Measurements from ENCODE around the gene SRPRB.

SRPRB gene

DNA sequence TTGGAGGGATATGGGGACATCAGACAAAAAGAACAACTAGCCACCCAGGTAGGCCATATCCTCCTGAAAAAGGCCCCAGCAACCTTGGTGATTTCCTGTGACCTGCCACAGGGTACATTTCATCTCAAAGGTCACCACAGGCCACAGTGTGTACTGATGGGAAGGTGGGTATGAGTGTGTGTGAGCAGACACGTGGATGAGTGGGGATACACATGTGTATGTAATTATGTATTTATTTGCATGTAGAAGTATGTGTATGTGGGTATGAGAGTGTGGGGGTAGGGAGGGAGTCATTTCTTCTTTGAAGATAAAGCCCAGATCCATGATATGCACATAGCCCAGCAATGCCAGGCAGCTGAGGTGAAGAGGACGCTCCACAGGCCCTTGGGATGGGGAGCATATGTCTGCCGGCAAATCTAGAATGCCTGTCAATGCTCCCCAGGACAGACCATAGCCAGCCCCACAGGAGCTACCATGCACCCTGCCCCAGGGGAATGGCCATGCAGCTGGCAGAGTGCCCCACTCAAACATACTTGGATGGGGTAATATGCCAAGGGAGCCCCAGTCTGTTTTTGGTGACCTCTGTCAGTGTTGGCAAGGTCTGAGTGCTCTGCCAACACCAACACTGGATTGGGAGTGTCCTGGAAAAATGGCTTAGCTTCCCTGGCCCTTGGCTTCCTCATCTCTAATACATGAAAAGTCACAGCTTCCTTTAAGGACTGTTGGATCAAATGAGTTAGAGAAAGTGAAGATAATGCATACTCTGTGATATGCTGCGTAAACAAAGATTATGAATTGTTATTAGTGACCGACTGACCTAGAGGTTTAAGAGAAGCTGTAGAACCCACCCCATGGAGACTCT lies 47.7 kb downstream of the SRPRB start:
- Histone ChIP-seq H3K4me3 (ENCODE audit: low read length) (no peak overlapping the region), H3K4me1 (ENCODE audit: control insufficient read depth, low read depth, low read length) (peaks cover 8% of the 10 kb centered on the region), H3K27me3 (ENCODE audit: control insufficient read depth, insufficient read depth, low read length) (no peaks in the 10 kb centered on the region), H3K36me3 (ENCODE audit: control insufficient read depth, low read depth, low read length) (no peaks in the 10 kb centered on the region), H3K9me3 (ENCODE audit: control insufficient read depth, low read depth, low read length) (no peaks in the 10 kb centered on the region), H3K9ac (ENCODE audit: low read length) (no peak overlapping the region), H3K27ac (ENCODE audit: low read length) (no peak overlapping the region)

DNA sequence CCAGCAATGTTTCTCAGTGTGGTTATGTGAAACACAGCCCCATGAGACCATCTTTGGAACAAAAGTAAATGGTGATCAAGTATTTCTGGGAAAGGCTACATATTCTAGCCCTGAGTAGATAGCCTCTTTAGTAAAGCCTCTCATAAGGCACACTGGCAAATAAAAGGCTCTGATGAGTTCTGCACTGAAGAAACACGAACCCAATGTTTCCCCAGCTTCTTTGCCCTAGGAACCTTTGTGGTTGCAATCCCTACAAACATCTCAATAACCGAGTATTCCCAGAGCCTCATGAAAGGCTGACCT lies 48.3 kb downstream of the SRPRB start:
- Histone ChIP-seq H3K27me3 (ENCODE audit: control insufficient read depth, insufficient read depth, low read length) (no peaks in the 10 kb centered on the region), H3K9ac (ENCODE audit: low read length) (no peak overlapping the region), H3K9me3 (ENCODE audit: control insufficient read depth, low read depth, low read length) (no peaks in the 10 kb centered on the region), H3K27ac (ENCODE audit: low read length) (no peak overlapping the region), H3K4me1 (ENCODE audit: control insufficient read depth, low read depth, low read length) (peaks cover 8% of the 10 kb centered on the region), H3K4me3 (ENCODE audit: low read length) (no peak overlapping the region), H3K36me3 (ENCODE audit: control insufficient read depth, low read depth, low read length) (no peaks in the 10 kb centered on the region)

DNA sequence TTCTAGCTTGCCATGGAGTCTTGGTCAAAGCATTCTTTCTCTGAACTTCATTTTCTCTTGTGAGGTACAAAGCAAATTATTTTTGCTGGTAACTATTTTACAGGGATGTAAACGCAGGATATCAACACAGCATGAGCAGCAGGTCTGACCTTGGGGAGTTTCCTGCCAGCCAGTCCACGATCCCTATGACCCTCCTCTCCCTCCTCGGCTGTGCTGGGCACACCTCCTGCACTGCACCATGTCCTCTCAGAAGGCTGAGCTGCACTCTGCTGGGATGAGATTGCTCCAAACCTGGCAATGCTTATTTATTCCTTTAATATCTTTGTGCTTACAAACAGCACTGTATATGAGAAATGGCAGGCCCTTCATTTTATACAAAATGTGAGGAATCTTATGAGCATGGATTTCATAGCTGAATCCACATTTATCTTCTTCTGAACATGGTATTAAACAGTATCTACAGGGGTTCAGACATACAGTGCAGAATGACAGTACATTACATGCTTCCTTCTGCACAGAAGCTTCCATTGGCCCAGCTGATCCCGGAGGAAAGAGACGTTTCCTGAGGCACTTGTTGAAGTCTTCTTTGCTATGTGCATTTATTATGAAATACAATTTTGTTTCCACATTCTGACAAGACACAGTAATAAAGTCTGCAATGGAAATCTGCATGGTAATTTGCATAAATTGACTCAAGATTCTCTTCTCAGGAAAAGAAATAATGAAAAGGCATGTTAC lies 48.8 kb downstream of the SRPRB start:
- Histone ChIP-seq H3K27me3 (ENCODE audit: control insufficient read depth, insufficient read depth, low read length) (no peaks in the 10 kb centered on the region), H3K9ac (ENCODE audit: low read length) (no peak overlapping the region), H3K36me3 (ENCODE audit: control insufficient read depth, low read depth, low read length) (no peaks in the 10 kb centered on the region), H3K9me3 (ENCODE audit: control insufficient read depth, low read depth, low read length) (no peaks in the 10 kb centered on the region), H3K4me1 (ENCODE audit: control insufficient read depth, low read depth, low read length) (peaks cover 8% of the 10 kb centered on the region), H3K4me3 (ENCODE audit: low read length) (no peak overlapping the region), H3K27ac (ENCODE audit: low read length) (no peak overlapping the region)

DNA sequence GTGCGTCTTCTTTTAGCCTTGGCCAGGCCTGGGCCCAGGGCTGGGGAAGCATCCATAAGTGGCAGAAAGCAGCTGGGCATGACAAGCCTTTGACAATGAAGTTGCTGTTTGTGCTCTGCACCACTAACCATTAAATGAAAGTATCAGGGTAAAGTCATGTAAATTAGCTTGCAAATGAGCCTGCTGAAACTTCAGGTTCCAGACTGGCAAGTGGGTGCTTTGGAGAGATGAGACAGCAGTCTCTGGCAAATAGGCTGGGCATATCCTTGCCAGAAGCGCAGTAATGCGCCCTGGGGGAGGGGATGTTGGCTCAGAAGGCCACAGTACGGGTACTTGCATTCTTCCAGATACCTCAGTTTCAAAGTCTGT lies 49.4 kb downstream of the SRPRB start:
- Histone ChIP-seq H3K27ac (ENCODE audit: low read length) (no peak overlapping the region), H3K36me3 (ENCODE audit: control insufficient read depth, low read depth, low read length) (no peaks in the 10 kb centered on the region), H3K4me1 (ENCODE audit: control insufficient read depth, low read depth, low read length) (peaks cover 8% of the 10 kb centered on the region), H3K9me3 (ENCODE audit: control insufficient read depth, low read depth, low read length) (no peaks in the 10 kb centered on the region), H3K4me3 (ENCODE audit: low read length) (no peak overlapping the region), H3K9ac (ENCODE audit: low read length) (no peak overlapping the region), H3K27me3 (ENCODE audit: control insufficient read depth, insufficient read depth, low read length) (no peaks in the 10 kb centered on the region)

DNA sequence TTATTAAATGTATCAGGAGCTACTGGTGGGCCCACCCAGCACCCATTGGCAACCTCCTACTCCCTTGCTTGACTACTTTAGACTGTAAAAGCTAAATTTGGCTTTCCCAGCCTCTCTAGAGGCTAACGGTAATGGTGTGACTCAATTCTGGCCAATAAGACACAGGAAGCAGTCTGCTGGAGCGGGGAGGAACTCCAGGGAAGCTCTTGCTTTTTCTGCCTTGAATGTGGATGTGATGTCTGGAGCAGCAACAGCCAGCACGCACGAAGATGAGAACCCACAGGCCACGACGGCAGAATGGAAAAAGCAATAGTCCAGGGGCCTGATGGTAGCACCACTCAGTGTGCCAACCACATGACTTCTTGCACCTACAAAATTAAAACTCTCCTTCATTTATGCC lies 50.2 kb downstream of the SRPRB start:
- H3K36me3 ChIP-seq (ENCODE audit: control insufficient read depth, low read depth, low read length), result no peaks in the 10 kb centered on the region
- H3K4me3 ChIP-seq (ENCODE audit: low read length), result no peak overlapping the region
- peaks cover 8% of the 10 kb centered on the region for H3K4me1 ChIP-seq (ENCODE audit: control insufficient read depth, low read depth, low read length)
- no peaks in the 10 kb centered on the region for H3K27me3 ChIP-seq (ENCODE audit: control insufficient read depth, insufficient read depth, low read length)
- no peaks in the 10 kb centered on the region for H3K9me3 ChIP-seq (ENCODE audit: control insufficient read depth, low read depth, low read length)
- H3K27ac ChIP-seq (ENCODE audit: low read length), result no peak overlapping the region
- no peak overlapping the region for H3K9ac ChIP-seq (ENCODE audit: low read length)

DNA sequence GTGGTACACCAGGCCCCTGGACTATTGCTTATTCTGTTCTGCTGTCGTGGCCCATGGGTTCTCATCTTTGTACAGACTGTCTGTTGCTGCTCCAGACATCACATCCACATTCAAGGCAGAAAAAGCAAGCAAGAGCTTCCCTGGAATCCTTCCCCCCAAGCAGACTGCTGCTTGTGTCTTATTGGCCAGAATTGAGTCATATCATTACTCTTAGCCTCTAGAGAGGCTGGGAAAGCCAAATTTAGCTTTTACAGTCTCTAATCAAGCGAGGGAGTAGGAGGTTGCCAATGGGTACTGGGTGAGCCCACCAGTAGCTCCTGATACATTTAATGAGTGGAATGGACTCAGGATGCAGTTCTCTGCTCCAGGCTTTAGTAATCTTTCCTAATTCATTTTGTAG lies 50.7 kb downstream of the SRPRB start:
- Histone ChIP-seq H3K27me3 (ENCODE audit: control insufficient read depth, insufficient read depth, low read length) (no peaks in the 10 kb centered on the region), H3K4me1 (ENCODE audit: control insufficient read depth, low read depth, low read length) (peaks cover 8% of the 10 kb centered on the region), H3K9ac (ENCODE audit: low read length) (no peak overlapping the region)

DNA sequence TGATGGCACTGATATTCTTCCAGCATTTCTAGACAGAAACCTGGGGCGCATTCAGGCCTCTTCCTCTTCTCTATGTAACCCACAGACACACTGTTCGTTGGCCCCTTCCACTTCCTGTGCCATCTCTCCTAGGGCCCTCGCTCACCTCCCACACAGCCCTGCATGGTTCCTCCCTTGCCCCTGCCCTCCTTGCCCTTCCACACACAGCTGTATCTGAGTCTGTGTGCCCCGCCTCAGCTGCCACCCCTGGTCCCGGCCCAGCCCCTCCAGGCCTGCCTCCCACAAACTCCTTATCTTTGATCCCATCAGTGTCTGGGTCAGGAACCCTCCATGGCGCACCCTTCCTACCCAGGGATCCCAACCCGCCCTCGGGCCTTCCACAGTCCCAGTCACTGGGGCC lies 52.2 kb downstream of the SRPRB start:
- Histone ChIP-seq H3K4me1 (ENCODE audit: control insufficient read depth, low read depth, low read length) (peaks cover 8% of the 10 kb centered on the region), H3K36me3 (ENCODE audit: control insufficient read depth, low read depth, low read length) (no peaks in the 10 kb centered on the region), H3K9ac (ENCODE audit: low read length) (no peak overlapping the region)

More for the DNA sequence above, 50.7 kb downstream of the SRPRB start:
- Histone ChIP-seq H3K9me3 (ENCODE audit: control insufficient read depth, low read depth, low read length) (no peaks in the 10 kb centered on the region), H3K27ac (ENCODE audit: low read length) (no peak overlapping the region), H3K4me3 (ENCODE audit: low read length) (no peak overlapping the region), H3K36me3 (ENCODE audit: control insufficient read depth, low read depth, low read length) (no peaks in the 10 kb centered on the region)

DNA sequence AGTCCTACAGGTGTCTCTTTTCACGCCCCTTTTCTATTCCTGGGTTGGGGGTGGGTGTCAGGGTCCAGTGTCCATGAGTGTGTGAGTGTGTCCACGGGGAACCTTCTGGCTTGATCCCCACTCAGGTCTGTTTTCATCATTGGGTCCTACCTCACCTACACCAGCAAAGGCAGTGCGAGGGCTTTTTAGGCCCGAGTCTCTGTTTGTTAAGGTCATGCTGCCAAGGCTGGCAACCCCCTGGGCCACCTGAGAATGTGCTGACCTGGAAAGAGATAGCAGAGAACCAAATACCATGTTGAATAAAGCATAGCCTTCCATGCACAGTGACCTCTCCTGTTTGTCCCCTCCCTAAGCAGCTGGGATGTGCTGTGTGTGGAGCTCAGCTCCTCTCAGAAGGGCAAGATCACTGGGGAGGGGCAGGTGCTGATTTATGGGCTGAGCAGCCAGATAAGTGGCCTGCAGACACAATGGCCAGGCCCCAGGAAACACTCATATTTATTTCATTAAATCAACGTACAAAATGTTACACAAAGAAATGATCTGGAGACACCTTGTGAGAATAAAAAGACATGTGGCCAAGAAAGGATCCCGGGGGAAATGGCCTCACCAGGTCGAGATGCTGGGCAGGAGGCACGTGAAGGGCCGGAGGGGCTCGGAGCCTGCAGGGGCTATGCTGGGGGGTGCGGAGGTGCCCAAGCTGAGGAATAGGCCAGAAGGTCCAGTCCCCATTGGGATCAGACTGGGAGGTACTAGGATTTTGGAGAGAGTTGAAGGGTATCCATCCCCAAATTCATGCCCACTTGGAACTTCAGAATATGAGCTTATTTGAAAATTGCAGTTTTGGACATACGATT lies 54.0 kb downstream of the SRPRB start:
- H3K9me3 ChIP-seq (ENCODE audit: control insufficient read depth, low read depth, low read length), result no peaks in the 10 kb centered on the region
- no peaks in the 10 kb centered on the region for H3K27me3 ChIP-seq (ENCODE audit: control insufficient read depth, insufficient read depth, low read length)
- no peak overlapping the region for H3K4me3 ChIP-seq (ENCODE audit: low read length)
- H3K4me1 ChIP-seq (ENCODE audit: control insufficient read depth, low read depth, low read length), result peaks cover 7% of the 10 kb centered on the region
- no peak overlapping the region for H3K27ac ChIP-seq (ENCODE audit: low read length)
- H3K36me3 ChIP-seq (ENCODE audit: control insufficient read depth, low read depth, low read length), result no peaks in the 10 kb centered on the region
- H3K9ac ChIP-seq (ENCODE audit: low read length), result no peak overlapping the region

More for the DNA sequence above, 52.2 kb downstream of the SRPRB start:
- Histone ChIP-seq H3K27me3 (ENCODE audit: control insufficient read depth, insufficient read depth, low read length) (no peaks in the 10 kb centered on the region), H3K9me3 (ENCODE audit: control insufficient read depth, low read depth, low read length) (no peaks in the 10 kb centered on the region), H3K27ac (ENCODE audit: low read length) (no peak overlapping the region), H3K4me3 (ENCODE audit: low read length) (no peak overlapping the region)

DNA sequence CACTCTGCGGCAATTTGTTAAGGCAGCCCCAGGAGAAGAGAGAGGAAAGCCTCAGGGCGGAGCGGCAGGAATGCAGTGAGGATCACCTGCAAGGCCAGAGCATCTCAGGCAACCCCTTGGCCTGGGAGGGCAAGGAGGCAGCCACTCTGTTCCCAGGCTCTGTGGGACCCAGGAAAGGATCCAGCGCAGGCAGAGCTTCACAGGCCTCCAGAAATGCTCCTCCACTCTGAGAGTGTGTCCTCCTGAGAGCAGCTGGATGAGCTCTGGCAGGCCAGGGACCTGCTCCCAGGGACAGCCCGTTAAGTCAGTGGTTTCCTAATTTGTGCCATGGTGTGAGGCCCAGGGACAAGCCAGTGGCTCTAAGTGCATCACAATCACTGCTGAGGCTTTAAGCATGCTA lies 54.9 kb downstream of the SRPRB start:
- Histone ChIP-seq H3K4me1 (ENCODE audit: control insufficient read depth, low read depth, low read length) (no peaks in the 10 kb centered on the region), H3K4me3 (ENCODE audit: low read length) (no peak overlapping the region), H3K27ac (ENCODE audit: low read length) (no peak overlapping the region), H3K9me3 (ENCODE audit: control insufficient read depth, low read depth, low read length) (no peaks in the 10 kb centered on the region), H3K27me3 (ENCODE audit: control insufficient read depth, insufficient read depth, low read length) (no peaks in the 10 kb centered on the region), H3K36me3 (ENCODE audit: control insufficient read depth, low read depth, low read length) (no peaks in the 10 kb centered on the region), H3K9ac (ENCODE audit: low read length) (no peak overlapping the region)

DNA sequence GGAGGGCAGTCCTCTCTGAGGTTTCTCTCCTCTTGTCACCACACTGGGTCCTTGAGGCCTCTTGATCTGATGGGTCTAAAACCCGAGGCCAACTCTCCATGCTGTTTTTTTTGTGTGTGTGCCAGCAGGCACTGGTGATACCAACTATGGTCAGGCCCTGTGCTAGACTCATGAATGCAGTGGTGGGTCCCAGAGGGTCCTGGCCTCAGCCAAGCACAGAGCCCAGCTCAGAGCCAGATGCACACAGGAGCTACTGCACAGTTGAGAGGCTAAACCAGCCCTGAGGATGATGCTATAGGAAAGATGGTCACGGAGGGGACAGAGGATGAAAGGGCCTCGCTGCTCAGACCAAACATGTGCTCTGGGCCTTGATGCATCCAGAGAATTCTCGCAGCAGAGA lies 56.5 kb downstream of the SRPRB start:
- H3K9ac ChIP-seq (ENCODE audit: low read length), result no peak overlapping the region
- H3K27me3 ChIP-seq (ENCODE audit: control insufficient read depth, insufficient read depth, low read length), result no peaks in the 10 kb centered on the region
- H3K9me3 ChIP-seq (ENCODE audit: control insufficient read depth, low read depth, low read length), result no peaks in the 10 kb centered on the region
- no peak overlapping the region for H3K27ac ChIP-seq (ENCODE audit: low read length)
- no peaks in the 10 kb centered on the region for H3K4me1 ChIP-seq (ENCODE audit: control insufficient read depth, low read depth, low read length)
- no peaks in the 10 kb centered on the region for H3K36me3 ChIP-seq (ENCODE audit: control insufficient read depth, low read depth, low read length)
- H3K4me3 ChIP-seq (ENCODE audit: low read length), result no peak overlapping the region

DNA sequence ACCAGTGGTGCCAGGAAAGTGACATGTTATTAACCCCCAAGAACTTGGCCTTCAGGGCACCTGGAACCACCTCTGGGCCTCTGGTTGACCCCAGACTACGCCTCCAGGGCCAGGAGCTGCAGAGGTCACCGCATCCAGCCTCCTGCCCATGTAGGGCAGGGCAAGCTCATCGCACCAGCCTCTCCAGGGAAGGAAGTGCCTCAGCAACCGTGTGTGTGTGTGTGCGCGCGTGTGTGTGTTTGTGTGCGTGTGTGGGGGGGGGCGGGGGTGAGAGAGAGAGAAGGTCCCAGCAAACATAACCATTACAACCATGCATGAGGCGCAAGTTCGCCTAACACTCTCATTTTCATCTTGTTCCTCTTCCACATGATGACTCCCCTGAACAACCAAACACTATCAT lies 58.3 kb downstream of the SRPRB start:
- Histone ChIP-seq H3K27me3 (ENCODE audit: control insufficient read depth, insufficient read depth, low read length) (no peaks in the 10 kb centered on the region), H3K36me3 (ENCODE audit: control insufficient read depth, low read depth, low read length) (no peaks in the 10 kb centered on the region), H3K4me3 (ENCODE audit: low read length) (no peak overlapping the region), H3K4me1 (ENCODE audit: control insufficient read depth, low read depth, low read length) (no peaks in the 10 kb centered on the region), H3K27ac (ENCODE audit: low read length) (no peak overlapping the region), H3K9ac (ENCODE audit: low read length) (no peak overlapping the region), H3K9me3 (ENCODE audit: control insufficient read depth, low read depth, low read length) (no peaks in the 10 kb centered on the region)

All from iPS-18a (cell line).